Fibroblast of lung (primary cell): ENCODE results near the gene LBHD2.
"Not testable (repeated sequence)": the region's sequence is repeated elsewhere in the genome, so short reads cannot be mapped to it uniquely, and the experiment has no call there.

ENCODE experiments used
- EZH2 ChIP-seq: IDR thresholded peaks from 2 replicates; pipeline ENCODE4 v1.5.1; 2012; ENCODE audit warnings: low read length, control low read depth, mild to moderate bottlenecking; ENCODE audit errors: missing control alignments
- TF ChIP-seq, protein P1 (sequence below), 2 donors: IDR thresholded peaks in 1 of 2; conservative IDR thresholded peaks in 1 of 2; 1 replicate in 1 of 2; 2 replicates in 1 of 2; pipeline ENCODE4 v1.5.1; 2011 to 2012; ENCODE audit warnings: low read length in 2 of 2, control low read depth in 1 of 2, inconsistent platforms in 1 of 2, low read depth in 1 of 2, mild to moderate bottlenecking in 1 of 2

DNA sequence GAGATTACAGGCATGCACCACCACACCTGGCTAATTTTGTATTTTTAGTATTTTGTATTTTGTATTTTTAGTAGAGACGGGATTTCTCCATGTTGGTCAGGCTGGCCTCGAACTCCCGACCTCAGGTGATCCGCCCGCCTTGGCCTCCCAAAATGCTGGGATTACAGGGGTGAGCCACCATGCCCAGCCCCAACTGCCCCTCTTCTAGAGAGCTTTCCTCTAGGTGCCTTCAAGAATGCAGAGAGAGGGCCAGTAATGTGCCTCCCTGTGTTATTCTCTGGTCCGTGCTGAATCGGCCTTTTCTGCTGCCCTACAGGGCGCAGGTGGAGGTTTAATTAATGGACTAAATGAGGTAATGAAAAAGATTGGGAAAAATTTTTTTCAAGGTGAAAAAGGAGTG, 35.5 kb downstream of the LBHD2 start:
- TF ChIP-seq, protein P1, sequence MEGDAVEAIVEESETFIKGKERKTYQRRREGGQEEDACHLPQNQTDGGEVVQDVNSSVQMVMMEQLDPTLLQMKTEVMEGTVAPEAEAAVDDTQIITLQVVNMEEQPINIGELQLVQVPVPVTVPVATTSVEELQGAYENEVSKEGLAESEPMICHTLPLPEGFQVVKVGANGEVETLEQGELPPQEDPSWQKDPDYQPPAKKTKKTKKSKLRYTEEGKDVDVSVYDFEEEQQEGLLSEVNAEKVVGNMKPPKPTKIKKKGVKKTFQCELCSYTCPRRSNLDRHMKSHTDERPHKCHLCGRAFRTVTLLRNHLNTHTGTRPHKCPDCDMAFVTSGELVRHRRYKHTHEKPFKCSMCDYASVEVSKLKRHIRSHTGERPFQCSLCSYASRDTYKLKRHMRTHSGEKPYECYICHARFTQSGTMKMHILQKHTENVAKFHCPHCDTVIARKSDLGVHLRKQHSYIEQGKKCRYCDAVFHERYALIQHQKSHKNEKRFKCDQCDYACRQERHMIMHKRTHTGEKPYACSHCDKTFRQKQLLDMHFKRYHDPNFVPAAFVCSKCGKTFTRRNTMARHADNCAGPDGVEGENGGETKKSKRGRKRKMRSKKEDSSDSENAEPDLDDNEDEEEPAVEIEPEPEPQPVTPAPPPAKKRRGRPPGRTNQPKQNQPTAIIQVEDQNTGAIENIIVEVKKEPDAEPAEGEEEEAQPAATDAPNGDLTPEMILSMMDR (conservative IDR thresholded peaks at IDR 0.05 in 1 of 2, IDR thresholded peaks at IDR 0.05 in 1 of 2; ENCODE audit: low read depth in 1 of 2, low read length in 2 of 2) = not testable (repeated sequence)
- not testable (repeated sequence) for TF ChIP-seq EZH2
